B cell (primary cell): ENCODE results near the gene CRELD2. TPM values are rescaled to one million over a fixed set of nuclear protein-coding genes. Genes with fewer than 3 reads are reported as not detected.

ENCODE experiments used
- ATAC-seq: fragments of 200-7000 bp; cut with Tn5 transposase; one replicate; pipeline ENCODE4 v1.10.0; 2021; ENCODE audit warnings: low read depth, mild to moderate bottlenecking, moderate number of reproducible peaks, moderate library complexity
- CTCF ChIA-PET: fragments of 350-600 bp; sonication (Branson Sonifier 250); formaldehyde crosslinking; loops from one replicate; lab custom pipeline; 2021; ENCODE audit warnings: antibody characterized with exemption, inconsistent platforms; lab: Charles Lee
- POLR2A ChIA-PET: fragments of 350-600 bp; sonication (Branson Sonifier 250); formaldehyde crosslinking; loops from one replicate; lab custom pipeline; 2021; ENCODE audit warnings: antibody characterized with exemption; lab: Charles Lee
- DNase-seq: peaks from one replicate; pipeline ENCODE4 v3.0.0; 2013
- H2AFZ ChIP-seq: 2 replicates; pipeline ENCODE4 v1.6.1; 2012; ENCODE audit warnings: mild to moderate bottlenecking, low read depth, low read length; ENCODE audit not compliant: insufficient read depth, poor library complexity, severe bottlenecking
- H3K27ac ChIP-seq, 2 donors: 1 replicate in 1 of 2; 2 replicates in 1 of 2; pipeline ENCODE4 v1.5.1; 2012 to 2013; ENCODE audit warnings: low read length in 2 of 2, mild to moderate bottlenecking in 2 of 2, moderate library complexity in 1 of 2
- H3K27me3 ChIP-seq, 4 experiments: fragments of 200-600 bp in 1 of 4; sonication (generic) in 1 of 4; replicated peaks in 1 of 4; 1 replicate in 2 of 4; 2 replicates in 2 of 4; pipeline versions ENCODE4 v1.6.1 to v1.7.0; 2013 to 2016; ENCODE audit warnings: low read length in 3 of 4, mild to moderate bottlenecking in 2 of 4, mixed read lengths in 1 of 4, moderate library complexity in 1 of 4; ENCODE audit not compliant: insufficient read depth in 4 of 4, control insufficient read depth in 3 of 4; ENCODE audit errors: control extremely low read depth in 1 of 4
- H3K36me3 ChIP-seq, 2 experiments: replicated peaks in 1 of 2; 1 replicate in 1 of 2; 2 replicates in 1 of 2; pipeline versions ENCODE4 v1.6.1 to v1.7.1; 2013; ENCODE audit warnings: low read length in 1 of 2; ENCODE audit not compliant: insufficient read depth in 2 of 2, control insufficient read depth in 1 of 2; ENCODE audit errors: control extremely low read depth in 1 of 2, extremely low read depth in 1 of 2
- H3K4me1 ChIP-seq, 2 donors: fragments of 200-600 bp in 1 of 2; sonication (generic) in 1 of 2; 1 replicate in 1 of 2; 2 replicates in 1 of 2; pipeline versions ENCODE4 v1.5.1 to v1.6.1; 2013 to 2017; ENCODE audit warnings: low read length in 2 of 2; ENCODE audit not compliant: control insufficient read depth in 2 of 2, insufficient read depth in 2 of 2
- H3K4me2 ChIP-seq: replicated peaks from 2 replicates; pipeline ENCODE3; 2012; ENCODE audit warnings: mild to moderate bottlenecking, low read depth, low read length; ENCODE audit not compliant: poor library complexity, severe bottlenecking
- H3K4me3 ChIP-seq, 5 experiments: fragments of 200-600 bp in 1 of 5; sonication (generic) in 1 of 5; 1 replicate in 3 of 5; 2 replicates in 2 of 5; pipeline versions ENCODE4 v1.5.1 to v1.7.0; 2011 to 2016; ENCODE audit warnings: low read length in 4 of 5, mild to moderate bottlenecking in 4 of 5, low read depth in 2 of 5, control low read depth in 1 of 5, moderate library complexity in 1 of 5; ENCODE audit not compliant: insufficient read depth in 1 of 5; ENCODE audit errors: control extremely low read depth in 1 of 5, extremely low read depth in 1 of 5
- H3K79me2 ChIP-seq: fragments of 200-600 bp; sonication (generic); one replicate; pipeline ENCODE4 v1.6.0; 2016; ENCODE audit warnings: low read length; ENCODE audit not compliant: control insufficient read depth, insufficient read depth
- H3K9ac ChIP-seq: fragments of 200-600 bp; sonication (generic); 2 replicates; pipeline ENCODE4 v1.6.1; 2017; ENCODE audit warnings: mild to moderate bottlenecking, low read length, moderate library complexity
- H3K9me3 ChIP-seq, 3 donors: one replicate each; pipeline versions ENCODE4 v1.6.1 to v1.7.1; 2013; ENCODE audit warnings: low read length in 2 of 3; ENCODE audit not compliant: control insufficient read depth in 2 of 3, insufficient read depth in 1 of 3; ENCODE audit errors: control extremely low read depth in 1 of 3
- H4K20me1 ChIP-seq: 2 replicates; pipeline ENCODE4 v1.6.0; 2012; ENCODE audit warnings: mild to moderate bottlenecking, low read length; ENCODE audit not compliant: insufficient read depth, control insufficient read depth, poor library complexity, severe bottlenecking
- H3K27ac Mint-ChIP-seq: one replicate; pipeline ENCODE4 v1.8.0; 2021; ENCODE audit warnings: mixed read lengths
- H3K27me3 Mint-ChIP-seq: one replicate; pipeline ENCODE4 v1.8.0; 2021; ENCODE audit warnings: mixed read lengths
- H3K4me1 Mint-ChIP-seq: one replicate; pipeline ENCODE4 v1.8.0; 2021; ENCODE audit warnings: mixed read lengths
- H3K4me3 Mint-ChIP-seq: one replicate; pipeline ENCODE4 v1.8.0; 2021; ENCODE audit warnings: mixed read lengths
- H3K9me3 Mint-ChIP-seq: one replicate; pipeline ENCODE4 v1.8.0; 2022; ENCODE audit warnings: mixed read lengths; ENCODE audit not compliant: insufficient read depth
- CTCF ChIP-seq: fragments of 200-600 bp; IDR thresholded peaks from one replicate; pipeline ENCODE4 v1.8.0; 2022; ENCODE audit warnings: antibody characterized with exemption, mild to moderate bottlenecking
- EZH2 ChIP-seq: IDR thresholded peaks from 2 replicates; pipeline ENCODE4 v1.6.1; 2012; ENCODE audit warnings: borderline replicate concordance, low read depth, mild to moderate bottlenecking, moderate library complexity, low read length; ENCODE audit not compliant: insufficient read depth, poor library complexity, severe bottlenecking
- WGBS: methylation state at CpG from one replicate; pipeline ENCODE4 v1.1.5; 2013; ENCODE audit warnings: missing lambda C conversion rate; ENCODE audit not compliant: insufficient coverage; 5-methylcytosine and 5-hydroxymethylcytosine counted together
- intact Hi-C: fragments of 100-400 bp; cut with micrococcal nuclease; formaldehyde crosslinking; loops from one replicate; pipeline ENCODE4 v1.10.0; 2022
- polyA plus RNA-seq: library from polyadenylated mRNA; depleted of rRNA; stranded (reverse); fragments of >200 nt; gene quantifications from 2 replicates; pipeline ENCODE4 v1.2.3, GENCODE V29; 2012
- total RNA-seq, 2 donors: library from RNA; stranded (reverse); fragments of 120-200 nt in 1 of 2; gene quantifications; 1 replicate in 1 of 2; 2 replicates in 1 of 2; pipeline versions ENCODE4 v1.2.3 to v1.2.4, GENCODE V29; 2013 to 2022

CRELD2 gene
- total and polyA plus RNA-seq, 2 donors (not counting 1 experiment from before 2014, with no cell fraction given), result 35.9 to 41.9 TPM

GRCh38 chr22:49951986-49952896 is 33.8 kb downstream of the CRELD2 start:
- no peaks in the 10 kb centered on the region for H3K36me3 ChIP-seq
- no peak overlapping the region for H3K4me3 Mint-ChIP-seq
- no peak overlapping the region for H3K9ac ChIP-seq
- H4K20me1 ChIP-seq, result no peaks in the 10 kb centered on the region
- no peak for DNase-seq
- 91% methylated on average over 16 of the region's 24 CpGs for WGBS
- peaks cover 0 to 13% of the 10 kb centered on the region in 2 donors for H3K4me1 ChIP-seq
- H3K27me3 Mint-ChIP-seq, result no peaks in the 10 kb centered on the region
- CTCF ChIA-PET, result interaction anchor here (1.0 to 2.0 kb wide), 3 partner anchors 21 to 78 kb away, joined by 3 to 4 read pairs (median 3); no protein-coding TSS in a partner anchor
- ATAC-seq, result no peak
- no peak overlapping the region for H3K27ac Mint-ChIP-seq
- H3K79me2 ChIP-seq, result no peaks in the 10 kb centered on the region
- H2AFZ ChIP-seq, result no peak overlapping the region
- H3K9me3 Mint-ChIP-seq, result no peaks in the 10 kb centered on the region
- H3K4me3 ChIP-seq, result no peak overlapping the region
- H3K27me3 ChIP-seq, result no peaks in the 10 kb centered on the region
- intact Hi-C loops, result loop anchor here (2.0 kb wide), 1 partner anchor 15 kb away; no protein-coding TSS in a partner anchor
- H3K27ac ChIP-seq, result no peak overlapping the region
- POLR2A ChIA-PET, result interaction anchor here (0.8 to 2.1 kb wide), 4 partner anchors 9 to 20 kb away, joined by 3 to 20 read pairs (median 4); partner anchors contain the start of gene PIM3
- no peaks in the 10 kb centered on the region for H3K9me3 ChIP-seq
- TF ChIP-seq CTCF (no peak), EZH2 (no peak)
- H3K4me2 ChIP-seq, result no peak overlapping the region
- no peaks in the 10 kb centered on the region for H3K4me1 Mint-ChIP-seq
